ENCODE data around the gene ACER3. TPM values are rescaled to one million over a fixed set of nuclear protein-coding genes. Genes with fewer than 3 reads are reported as not detected.
"Not testable (repeated sequence)": the region's sequence is repeated elsewhere in the genome, so short reads cannot be mapped to it uniquely, and the experiment has no call there.

The ACER3 gene
- total RNA-seq, 4 donors from 2014 or later = 9.3 to 25.7 (median 14.2) TPM

DNA sequence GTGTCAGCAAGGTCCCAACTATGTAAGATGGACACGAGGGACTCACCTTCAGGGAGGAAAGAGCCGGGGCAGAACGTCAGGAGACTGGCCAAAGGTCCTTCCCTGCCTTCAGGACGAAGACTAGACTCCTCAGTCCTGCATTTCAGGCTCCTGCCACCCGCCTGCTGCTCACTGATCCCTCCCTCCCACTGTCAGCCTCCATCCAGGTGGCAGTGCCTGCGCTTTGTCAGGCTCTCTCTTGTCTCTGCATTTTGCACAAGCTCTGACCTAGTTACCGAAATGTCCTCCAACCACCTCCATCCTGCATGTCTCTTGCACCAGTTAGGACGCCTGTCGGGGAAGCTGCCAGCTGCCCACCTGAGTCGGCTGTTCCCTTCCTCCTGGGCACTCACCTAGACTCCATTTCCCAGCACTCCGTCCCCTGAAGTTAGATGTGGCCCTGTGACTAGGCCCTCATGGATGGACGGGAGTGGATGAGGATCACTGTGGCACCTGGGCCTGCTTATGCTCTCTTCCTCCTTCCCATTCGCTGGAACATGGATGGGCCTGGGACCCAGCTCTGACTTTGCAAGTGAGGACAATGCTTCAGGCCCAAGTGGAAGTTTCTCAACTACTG is 181.5 kb downstream of the ACER3 start:
- H3K27ac ChIP-seq = no peak overlapping the region
- ATAC-seq = no peak
- H3K9me3 ChIP-seq = no peaks in the 10 kb centered on the region
- no peak overlapping the region for H3K4me3 ChIP-seq
- WGBS, 2 donors (ENCODE audit: low coverage in 1 of 2) = 80 to 89% methylated on average over 6 to 7 of the region's 13 CpGs
- peaks cover 0 to 28% (median 12%) of the 10 kb centered on the region in 3 donors for H3K4me1 ChIP-seq
- TF ChIP-seq POLR2AphosphoS5 (IDR thresholded peaks at IDR 0.05) = no peak
- TF ChIP-seq POLR2A (IDR thresholded peaks at IDR 0.05) = no peak
- TF ChIP-seq EP300 (IDR thresholded peaks at IDR 0.05) = no peak
- TF ChIP-seq, protein P1, sequence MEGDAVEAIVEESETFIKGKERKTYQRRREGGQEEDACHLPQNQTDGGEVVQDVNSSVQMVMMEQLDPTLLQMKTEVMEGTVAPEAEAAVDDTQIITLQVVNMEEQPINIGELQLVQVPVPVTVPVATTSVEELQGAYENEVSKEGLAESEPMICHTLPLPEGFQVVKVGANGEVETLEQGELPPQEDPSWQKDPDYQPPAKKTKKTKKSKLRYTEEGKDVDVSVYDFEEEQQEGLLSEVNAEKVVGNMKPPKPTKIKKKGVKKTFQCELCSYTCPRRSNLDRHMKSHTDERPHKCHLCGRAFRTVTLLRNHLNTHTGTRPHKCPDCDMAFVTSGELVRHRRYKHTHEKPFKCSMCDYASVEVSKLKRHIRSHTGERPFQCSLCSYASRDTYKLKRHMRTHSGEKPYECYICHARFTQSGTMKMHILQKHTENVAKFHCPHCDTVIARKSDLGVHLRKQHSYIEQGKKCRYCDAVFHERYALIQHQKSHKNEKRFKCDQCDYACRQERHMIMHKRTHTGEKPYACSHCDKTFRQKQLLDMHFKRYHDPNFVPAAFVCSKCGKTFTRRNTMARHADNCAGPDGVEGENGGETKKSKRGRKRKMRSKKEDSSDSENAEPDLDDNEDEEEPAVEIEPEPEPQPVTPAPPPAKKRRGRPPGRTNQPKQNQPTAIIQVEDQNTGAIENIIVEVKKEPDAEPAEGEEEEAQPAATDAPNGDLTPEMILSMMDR (IDR thresholded peaks at IDR 0.05) = no peak
- H3K27me3 ChIP-seq = peaks cover 87% of the 10 kb centered on the region
- H3K36me3 ChIP-seq = no peaks in the 10 kb centered on the region

DNA sequence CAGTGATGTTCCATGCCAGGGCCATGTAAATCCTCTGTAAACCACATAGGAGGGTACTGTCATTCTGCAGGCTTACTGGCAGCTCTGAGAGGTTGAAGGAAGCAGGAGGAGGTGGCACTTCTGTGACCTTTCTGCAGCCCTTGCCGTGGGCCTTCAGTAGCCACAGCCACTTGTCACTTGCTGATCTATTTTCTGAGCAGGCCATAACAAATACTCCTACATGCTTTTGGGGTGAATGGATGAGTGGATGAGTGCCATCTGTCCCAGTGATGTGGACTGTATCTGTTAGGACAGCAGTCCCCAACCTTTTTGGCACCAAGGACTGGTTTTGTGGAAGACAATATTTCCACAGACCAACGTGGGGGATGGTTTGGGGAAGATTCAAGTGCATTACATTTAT is 183.6 kb downstream of the ACER3 start:
- H3K9me3 ChIP-seq = no peaks in the 10 kb centered on the region
- H3K27ac ChIP-seq = no peak overlapping the region
- H3K4me3 ChIP-seq = no peak overlapping the region
- peaks cover 69% of the 10 kb centered on the region for H3K27me3 ChIP-seq
- no peak for ATAC-seq
- TF ChIP-seq POLR2AphosphoS5 (IDR thresholded peaks at IDR 0.05) = no peak
- TF ChIP-seq POLR2A (IDR thresholded peaks at IDR 0.05) = no peak
- TF ChIP-seq, protein P1 (IDR thresholded peaks at IDR 0.05) = no peak
- H3K4me1 ChIP-seq = peaks cover 0 to 27% (median 12%) of the 10 kb centered on the region in 3 donors
- H3K36me3 ChIP-seq = no peaks in the 10 kb centered on the region
- 73 to 86% methylated on average over 1 of the region's 2 CpGs for WGBS, 2 donors (ENCODE audit: low coverage in 1 of 2)

DNA sequence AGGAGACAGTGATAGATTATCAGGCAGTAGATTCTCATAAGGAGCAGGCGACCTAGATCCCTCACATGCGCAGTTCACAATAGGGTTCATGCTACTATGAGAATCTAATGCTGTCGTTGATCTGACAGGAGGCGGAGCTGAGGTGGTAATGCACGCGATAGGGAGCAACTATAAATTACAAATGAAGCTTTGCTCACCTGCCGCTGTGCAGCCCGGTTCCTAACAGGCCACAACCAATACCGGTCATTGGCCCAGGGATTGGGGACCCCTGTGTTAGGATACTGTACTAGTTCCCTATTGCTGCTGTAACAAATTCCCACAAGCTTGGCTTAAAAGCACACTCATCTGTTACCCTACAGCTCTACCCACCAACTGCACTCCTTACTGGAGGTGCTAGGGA is 184.2 kb downstream of the ACER3 start:
- no peak for ATAC-seq
- Histone ChIP-seq H3K9me3 (no peaks in the 10 kb centered on the region), H3K27ac (no peak overlapping the region), H3K4me1 (peaks cover 0 to 22% (median 7%) of the 10 kb centered on the region in 3 donors), H3K36me3 (no peaks in the 10 kb centered on the region), H3K4me3 (no peak overlapping the region), H3K27me3 (peaks cover 64% of the 10 kb centered on the region)
- TF ChIP-seq EP300 (IDR thresholded peaks at IDR 0.05) = no peak
- 86 to 93% methylated on average over 6 to 9 of the region's 9 CpGs for WGBS, 2 donors (ENCODE audit: low coverage in 1 of 2)

DNA sequence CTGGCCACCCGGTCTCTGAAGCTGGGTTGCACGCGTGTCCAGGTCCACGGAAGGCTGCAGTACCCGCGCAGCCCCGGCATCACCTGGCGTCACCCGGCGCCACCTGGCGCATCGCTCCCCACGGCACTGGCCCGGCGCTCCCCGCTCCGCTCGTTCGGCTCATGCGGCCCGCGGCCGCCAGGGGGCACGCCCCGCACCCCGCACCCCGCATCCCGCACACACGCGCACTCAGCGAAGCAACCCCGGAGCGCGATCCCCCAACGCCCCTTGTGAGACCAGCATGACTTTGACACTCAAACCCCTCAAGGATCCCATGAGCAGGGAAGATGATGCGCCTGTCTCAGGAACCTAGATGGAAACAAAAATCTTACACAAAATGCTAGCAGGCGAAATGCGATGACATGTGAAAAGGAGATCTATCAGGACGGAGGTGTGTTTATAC is 185.4 kb downstream of the ACER3 start:
- H3K9me3 ChIP-seq = no peaks in the 10 kb centered on the region
- H3K4me3 ChIP-seq = no peak overlapping the region
- H3K4me1 ChIP-seq = peaks cover 0 to 16% (median 4%) of the 10 kb centered on the region in 3 donors
- no peak overlapping the region for H3K27ac ChIP-seq
- no peaks in the 10 kb centered on the region for H3K36me3 ChIP-seq
- 9 to 23% methylated on average over 3 to 4 of the region's 39 CpGs for WGBS, 2 donors (ENCODE audit: low coverage in 1 of 2)
- H3K27me3 ChIP-seq = peaks cover 52% of the 10 kb centered on the region
- ATAC-seq = no peak
- TF ChIP-seq POLR2A (IDR thresholded peaks at IDR 0.05) (no peak), EP300 (IDR thresholded peaks at IDR 0.05) (no peak), POLR2AphosphoS5 (IDR thresholded peaks at IDR 0.05) (no peak)
- TF ChIP-seq, protein P1 (IDR thresholded peaks at IDR 0.05) = peak in 3 of 4 experiments; percentile 28 to 75 (median 55)

DNA sequence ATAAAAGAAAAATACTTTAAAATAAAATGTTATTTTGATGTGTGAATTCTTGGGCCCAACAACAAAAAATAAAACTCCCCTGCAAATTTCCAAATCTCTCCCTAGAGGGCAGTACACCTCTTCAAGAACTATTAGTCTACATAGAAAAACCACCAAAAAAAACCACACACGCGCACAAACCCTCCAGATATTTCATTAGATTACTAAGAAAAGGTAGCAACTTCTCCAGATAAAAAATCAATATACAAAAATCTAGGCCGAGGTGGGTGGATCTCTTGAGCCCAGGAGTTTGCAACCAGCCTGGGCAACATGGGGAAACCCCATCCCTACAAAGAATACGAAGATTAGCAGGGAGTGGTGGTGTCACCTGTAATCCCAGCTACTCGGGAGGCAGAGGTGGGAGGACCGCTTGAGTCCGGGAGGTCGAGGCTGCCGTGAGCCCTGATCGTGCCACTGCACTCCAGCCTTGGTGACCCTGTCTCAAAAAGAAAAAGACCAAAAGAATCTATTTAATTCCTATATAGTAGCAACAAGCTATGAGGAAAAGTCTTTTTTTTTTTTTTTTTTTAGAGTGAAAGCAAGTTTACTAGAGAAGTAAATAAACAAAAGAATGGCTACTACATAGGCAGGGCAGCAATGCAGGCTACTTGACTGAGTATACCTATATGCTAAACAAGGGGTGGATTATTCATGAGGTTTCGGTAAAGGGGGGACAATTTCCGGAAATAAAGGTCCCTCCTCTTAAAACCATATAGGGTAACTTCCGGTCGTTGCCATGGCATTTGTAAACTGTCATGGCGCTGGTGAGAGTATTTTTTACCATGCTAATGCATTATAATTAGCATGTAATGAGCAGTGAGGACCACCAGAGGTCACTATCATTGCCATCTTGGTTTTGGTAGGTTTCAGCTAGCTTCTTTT is 186.5 kb downstream of the ACER3 start:
- Histone ChIP-seq H3K9me3 (no peaks in the 10 kb centered on the region), H3K4me3 (peak overlapping the region; percentile 37 to 42), H3K27ac (peak overlapping the region in 2 of 4 donors; percentile 38 to 50), H3K27me3 (peaks cover 40% of the 10 kb centered on the region), H3K4me1 (peaks cover 0 to 16% (median 4%) of the 10 kb centered on the region in 3 donors), H3K36me3 (no peaks in the 10 kb centered on the region)
- TF ChIP-seq EP300 (IDR thresholded peaks at IDR 0.05) (no peak), POLR2A (IDR thresholded peaks at IDR 0.05) (no peak), POLR2AphosphoS5 (IDR thresholded peaks at IDR 0.05) (peak; percentile 32)
- TF ChIP-seq, protein P1 (IDR thresholded peaks at IDR 0.05) = peak; percentile 56 to 86 (median 78)
- peak; percentile 90 for ATAC-seq
- WGBS, 2 donors (ENCODE audit: low coverage in 1 of 2) = 9 to 10% methylated on average over 14 of the region's 15 CpGs

DNA sequence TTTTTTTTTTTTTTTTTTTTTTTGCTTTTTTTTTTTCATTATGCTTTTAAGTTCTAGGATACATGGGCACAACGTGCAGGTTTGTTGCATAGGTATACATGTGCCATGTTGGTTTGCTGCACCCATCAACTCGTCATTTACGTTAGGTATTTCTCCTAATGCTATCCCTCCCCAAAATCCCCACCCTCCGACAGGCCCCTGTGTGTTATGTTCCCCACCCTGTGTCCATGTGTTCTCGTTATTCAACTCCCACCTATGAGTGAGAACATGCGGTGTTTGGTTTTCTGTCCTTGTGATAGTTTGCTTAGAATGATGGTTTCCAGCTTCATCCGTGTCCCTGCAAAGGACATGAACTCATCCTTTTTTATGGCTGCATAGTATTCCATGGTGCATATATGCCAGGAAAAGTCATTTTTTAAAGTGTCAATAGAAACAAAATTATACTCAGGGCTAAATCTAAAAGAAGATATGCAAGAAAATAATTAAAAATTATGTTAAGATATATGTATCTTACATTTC is 187.3 kb downstream of the ACER3 start:
- Histone ChIP-seq H3K4me1 (peaks cover 0 to 16% (median 4%) of the 10 kb centered on the region in 3 donors), H3K27me3 (peaks cover 33% of the 10 kb centered on the region)
- not testable (repeated sequence) for H3K4me3 ChIP-seq, H3K27ac ChIP-seq, H3K36me3 ChIP-seq, ATAC-seq, H3K9me3 ChIP-seq
- 54 to 57% methylated on average over 5 to 6 of the region's 7 CpGs for WGBS, 2 donors (ENCODE audit: low coverage in 1 of 2)

All from gastroesophageal sphincter (tissue), 4 donors.